DND-41 (cell line): ENCODE measurements around the gene SCAMP1.

Experiments used
- EZH2 ChIP-seq: IDR thresholded peaks from 3 replicates; pipeline ENCODE4 v1.6.1; 2012; ENCODE audit warnings: borderline replicate concordance, low read depth, mild to moderate bottlenecking, moderate library complexity, low read length, inconsistent platforms; ENCODE audit not compliant: severe bottlenecking
- TF ChIP-seq, protein P1 (sequence below): IDR thresholded peaks from 2 replicates; pipeline ENCODE4 v1.5.1; 2012; ENCODE audit warnings: borderline replicate concordance, low read length, moderate library complexity, mild to moderate bottlenecking; ENCODE audit not compliant: poor library complexity, severe bottlenecking; ENCODE audit errors: extremely low read depth

DNA sequence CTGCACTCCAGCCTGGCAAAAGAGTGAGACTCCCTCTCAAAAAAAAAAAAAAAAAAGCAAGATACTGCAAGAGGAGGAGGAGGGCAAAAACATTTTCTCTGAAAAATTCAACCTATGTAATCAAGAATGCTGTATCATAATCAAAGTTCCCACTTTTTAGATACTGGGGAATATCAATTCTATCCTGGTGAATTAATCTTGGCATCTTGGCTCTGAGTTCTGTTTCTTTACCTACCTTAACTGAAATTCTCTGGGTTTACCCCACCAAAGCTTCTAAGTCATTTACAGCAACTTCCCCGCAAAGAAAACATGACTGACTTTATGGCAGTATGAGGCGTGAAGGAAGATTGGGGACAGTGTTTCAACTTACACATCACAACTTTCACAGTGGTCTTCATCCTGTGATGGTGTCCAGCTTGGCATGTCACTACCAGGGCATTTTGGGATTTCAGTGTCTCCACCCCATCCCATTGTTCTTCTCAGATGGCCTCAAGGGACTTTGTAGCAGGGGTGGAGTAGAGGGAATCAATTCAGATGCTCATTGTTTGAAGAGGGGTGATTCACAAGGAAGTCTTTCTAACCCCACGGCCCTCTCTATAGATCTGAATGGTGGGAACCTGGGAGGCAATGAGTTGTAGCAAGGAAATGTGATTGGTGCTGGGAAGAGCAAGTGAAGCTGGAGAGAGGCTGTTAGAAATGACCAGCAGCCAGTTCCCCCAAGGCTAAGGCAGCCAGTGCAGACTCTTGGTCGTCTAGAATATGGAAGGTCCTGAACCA, 130.5 kb downstream of the SCAMP1 start:
- no peak for TF ChIP-seq EZH2
- TF ChIP-seq, protein P1, sequence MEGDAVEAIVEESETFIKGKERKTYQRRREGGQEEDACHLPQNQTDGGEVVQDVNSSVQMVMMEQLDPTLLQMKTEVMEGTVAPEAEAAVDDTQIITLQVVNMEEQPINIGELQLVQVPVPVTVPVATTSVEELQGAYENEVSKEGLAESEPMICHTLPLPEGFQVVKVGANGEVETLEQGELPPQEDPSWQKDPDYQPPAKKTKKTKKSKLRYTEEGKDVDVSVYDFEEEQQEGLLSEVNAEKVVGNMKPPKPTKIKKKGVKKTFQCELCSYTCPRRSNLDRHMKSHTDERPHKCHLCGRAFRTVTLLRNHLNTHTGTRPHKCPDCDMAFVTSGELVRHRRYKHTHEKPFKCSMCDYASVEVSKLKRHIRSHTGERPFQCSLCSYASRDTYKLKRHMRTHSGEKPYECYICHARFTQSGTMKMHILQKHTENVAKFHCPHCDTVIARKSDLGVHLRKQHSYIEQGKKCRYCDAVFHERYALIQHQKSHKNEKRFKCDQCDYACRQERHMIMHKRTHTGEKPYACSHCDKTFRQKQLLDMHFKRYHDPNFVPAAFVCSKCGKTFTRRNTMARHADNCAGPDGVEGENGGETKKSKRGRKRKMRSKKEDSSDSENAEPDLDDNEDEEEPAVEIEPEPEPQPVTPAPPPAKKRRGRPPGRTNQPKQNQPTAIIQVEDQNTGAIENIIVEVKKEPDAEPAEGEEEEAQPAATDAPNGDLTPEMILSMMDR = no peak
